ENCODE data around the gene NPHP1. TPM values are rescaled to one million over a fixed set of nuclear protein-coding genes. Genes with fewer than 3 reads are reported as not detected.

NPHP1 gene
- total RNA-seq, 1 donor from 2014 or later, result 3.6 TPM

- no peak for DNase-seq (ENCODE audit: extremely low spot score, unreplicated experiment)
Observed at GRCh38 chr2:110124939-110125691, 79.7 kb downstream of the NPHP1 start.

GRCh38 chr2:110124038-110124825, 80.6 kb downstream of the NPHP1 start:
- H3K4me1 Mint-ChIP-seq (ENCODE audit: unreplicated experiment), result no peaks in the 10 kb centered on the region
- H3K36me3 Mint-ChIP-seq (ENCODE audit: unreplicated experiment), result peaks cover 1% of the 10 kb centered on the region
- H3K9me3 Mint-ChIP-seq (ENCODE audit: unreplicated experiment), result no peaks in the 10 kb centered on the region
- no peak for TF ChIP-seq CTCF (IDR thresholded peaks at IDR 0.05)
- no peak overlapping the region for H3K4me3 Mint-ChIP-seq (ENCODE audit: unreplicated experiment)
- H3K27ac Mint-ChIP-seq (ENCODE audit: unreplicated experiment), result no peak overlapping the region
- peaks cover 2% of the 10 kb centered on the region for H3K27me3 Mint-ChIP-seq (ENCODE audit: unreplicated experiment)
- DNase-seq (ENCODE audit: extremely low spot score, unreplicated experiment), result no peak

More at GRCh38 chr2:110124939-110125691, 79.7 kb downstream of the NPHP1 start:
- H3K9me3 Mint-ChIP-seq (ENCODE audit: unreplicated experiment), result no peaks in the 10 kb centered on the region
- no peak overlapping the region for H3K4me3 Mint-ChIP-seq (ENCODE audit: unreplicated experiment)
- H3K36me3 Mint-ChIP-seq (ENCODE audit: unreplicated experiment), result peaks cover 1% of the 10 kb centered on the region
- no peaks in the 10 kb centered on the region for H3K4me1 Mint-ChIP-seq (ENCODE audit: unreplicated experiment)
- no peak overlapping the region for H3K27ac Mint-ChIP-seq (ENCODE audit: unreplicated experiment)
- no peaks in the 10 kb centered on the region for H3K27me3 Mint-ChIP-seq (ENCODE audit: unreplicated experiment)
- no peak for TF ChIP-seq CTCF (IDR thresholded peaks at IDR 0.05)

- H3K9me3 Mint-ChIP-seq (ENCODE audit: unreplicated experiment), result no peaks in the 10 kb centered on the region
- DNase-seq (ENCODE audit: extremely low spot score, unreplicated experiment), result no peak
- peaks cover 9% of the 10 kb centered on the region for H3K27me3 Mint-ChIP-seq (ENCODE audit: unreplicated experiment)
- no peaks in the 10 kb centered on the region for H3K36me3 Mint-ChIP-seq (ENCODE audit: unreplicated experiment)
- no peaks in the 10 kb centered on the region for H3K4me1 Mint-ChIP-seq (ENCODE audit: unreplicated experiment)
- TF ChIP-seq CTCF (IDR thresholded peaks at IDR 0.05), result no peak
- no peak overlapping the region for H3K4me3 Mint-ChIP-seq (ENCODE audit: unreplicated experiment)
- H3K27ac Mint-ChIP-seq (ENCODE audit: unreplicated experiment), result no peak overlapping the region
Observed at GRCh38 chr2:110121592-110121991, 83.2 kb downstream of the NPHP1 start.

GRCh38 chr2:110121052-110121334, 83.8 kb downstream of the NPHP1 start:
- Mint-ChIP-seq H3K27me3 (ENCODE audit: unreplicated experiment) (peaks cover 9% of the 10 kb centered on the region), H3K27ac (ENCODE audit: unreplicated experiment) (no peak overlapping the region), H3K36me3 (ENCODE audit: unreplicated experiment) (no peaks in the 10 kb centered on the region), H3K4me3 (ENCODE audit: unreplicated experiment) (no peak overlapping the region), H3K4me1 (ENCODE audit: unreplicated experiment) (peaks cover 4% of the 10 kb centered on the region), H3K9me3 (ENCODE audit: unreplicated experiment) (no peaks in the 10 kb centered on the region)
- no peak for TF ChIP-seq CTCF (IDR thresholded peaks at IDR 0.05)
- DNase-seq (ENCODE audit: extremely low spot score, unreplicated experiment), result no peak

Data from osteocyte (in vitro differentiated cells).